Effector memory CD4-positive, alpha-beta T cell (primary cell): ENCODE data around the gene HIVEP3.

ENCODE experiments used
- DNase-seq, 3 donors: peaks; one replicate each; pipeline ENCODE4 v3.0.0-alpha.2; 2020
- H3K27ac ChIP-seq: 2 replicates; pipeline ENCODE4 v1.7.0; 2013; ENCODE audit warnings: mild to moderate bottlenecking, low read length, moderate library complexity; ENCODE audit not compliant: insufficient read depth, poor library complexity, severe bottlenecking
- H3K27me3 ChIP-seq: replicated peaks from 2 replicates; pipeline ENCODE4 v1.7.0; 2013; ENCODE audit warnings: mild to moderate bottlenecking, low read length; ENCODE audit not compliant: insufficient read depth, control insufficient read depth, poor library complexity, severe bottlenecking
- H3K36me3 ChIP-seq: 2 replicates; pipeline ENCODE4 v1.7.0; 2013; ENCODE audit warnings: mild to moderate bottlenecking, low read length, moderate library complexity; ENCODE audit not compliant: control insufficient read depth, insufficient read depth
- H3K4me1 ChIP-seq: 2 replicates; pipeline ENCODE4 v1.7.0; 2013; ENCODE audit warnings: low read length, mild to moderate bottlenecking; ENCODE audit not compliant: control insufficient read depth, insufficient read depth, poor library complexity, severe bottlenecking
- H3K4me3 ChIP-seq: 2 replicates; pipeline ENCODE4 v1.7.0; 2013; ENCODE audit warnings: low read length, low read depth, mild to moderate bottlenecking; ENCODE audit not compliant: insufficient read depth, poor library complexity, severe bottlenecking
- H3K9me3 ChIP-seq: 2 replicates; pipeline ENCODE4 v1.7.0; 2013; ENCODE audit warnings: mild to moderate bottlenecking, low read length, moderate library complexity; ENCODE audit not compliant: control insufficient read depth

Gene HIVEP3

DNA sequence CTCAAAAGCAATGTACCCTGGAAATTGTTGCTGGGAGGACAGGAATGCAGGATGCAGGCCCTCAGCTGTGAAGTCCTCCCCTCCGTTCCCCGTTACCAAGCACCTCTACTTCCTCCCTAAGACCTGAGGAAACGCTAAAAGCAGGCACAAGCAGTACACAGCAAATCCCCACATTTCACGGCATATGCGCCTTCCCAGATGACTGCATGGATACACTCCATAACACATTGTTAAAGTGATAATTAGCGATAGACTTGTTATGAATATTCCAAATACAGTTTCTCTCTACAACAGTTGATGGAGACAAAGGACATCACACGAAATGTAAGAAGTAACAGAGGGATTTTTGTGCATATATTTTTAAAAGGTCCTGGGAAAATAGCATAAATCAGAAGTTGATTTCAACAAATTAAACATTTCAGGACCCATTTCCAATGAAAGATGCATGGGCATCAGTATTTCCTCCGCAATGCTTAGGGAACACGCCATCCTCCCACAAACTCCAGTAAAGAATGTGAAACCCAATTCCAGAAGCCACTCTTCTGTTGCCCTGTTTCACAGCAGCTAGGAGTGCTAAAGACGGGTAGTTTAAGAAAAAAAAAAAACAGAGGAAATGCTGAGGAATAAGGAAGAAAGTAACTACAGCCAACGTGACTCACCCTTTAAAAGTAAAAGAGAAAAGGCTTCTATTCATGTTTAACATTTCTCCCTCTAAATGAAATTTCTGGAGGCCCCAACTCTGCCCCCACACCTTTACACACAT lies 75.5 kb downstream of the HIVEP3 start:
- DNase-seq, result no peak
- H3K36me3 ChIP-seq, result no peaks in the 10 kb centered on the region
- no peak overlapping the region for H3K4me3 ChIP-seq
- no peak overlapping the region for H3K27ac ChIP-seq
- H3K9me3 ChIP-seq, result no peaks in the 10 kb centered on the region
- H3K27me3 ChIP-seq, result no peaks in the 10 kb centered on the region
- H3K4me1 ChIP-seq, result no peaks in the 10 kb centered on the region

- no peak for DNase-seq
- H3K4me3 ChIP-seq, result no peak overlapping the region
- no peaks in the 10 kb centered on the region for H3K36me3 ChIP-seq
- H3K27me3 ChIP-seq, result no peaks in the 10 kb centered on the region
- H3K27ac ChIP-seq, result no peak overlapping the region
- no peaks in the 10 kb centered on the region for H3K9me3 ChIP-seq
- H3K4me1 ChIP-seq, result no peaks in the 10 kb centered on the region
Observed at GRCh38 chr1:41842326-41842725, 76.4 kb downstream of the HIVEP3 start.

- no peak overlapping the region for H3K27ac ChIP-seq
- no peak overlapping the region for H3K4me3 ChIP-seq
Observed at GRCh38 chr1:41840592-41841246, 78.0 kb downstream of the HIVEP3 start.

GRCh38 chr1:41838266-41838665 lies 80.5 kb downstream of the HIVEP3 start:
- Histone ChIP-seq H3K36me3 (no peaks in the 10 kb centered on the region), H3K27ac (no peak overlapping the region), H3K4me3 (no peak overlapping the region), H3K4me1 (no peaks in the 10 kb centered on the region), H3K9me3 (no peaks in the 10 kb centered on the region), H3K27me3 (no peaks in the 10 kb centered on the region)
- no peak for DNase-seq

More at GRCh38 chr1:41840592-41841246, 78.0 kb downstream of the HIVEP3 start:
- Histone ChIP-seq H3K36me3 (no peaks in the 10 kb centered on the region), H3K27me3 (no peaks in the 10 kb centered on the region), H3K9me3 (no peaks in the 10 kb centered on the region), H3K4me1 (no peaks in the 10 kb centered on the region)
- no peak for DNase-seq

GRCh38 chr1:41837691-41838090 lies 81.0 kb downstream of the HIVEP3 start:
- Histone ChIP-seq H3K4me3 (no peak overlapping the region), H3K27ac (no peak overlapping the region)

GRCh38 chr1:41835485-41835884 lies 83.2 kb downstream of the HIVEP3 start:
- Histone ChIP-seq H3K4me3 (no peak overlapping the region), H3K4me1 (no peaks in the 10 kb centered on the region), H3K27ac (no peak overlapping the region), H3K27me3 (no peaks in the 10 kb centered on the region), H3K9me3 (no peaks in the 10 kb centered on the region), H3K36me3 (no peaks in the 10 kb centered on the region)
- no peak for DNase-seq

More at GRCh38 chr1:41837691-41838090, 81.0 kb downstream of the HIVEP3 start:
- DNase-seq, result no peak
- no peaks in the 10 kb centered on the region for H3K27me3 ChIP-seq
- H3K36me3 ChIP-seq, result no peaks in the 10 kb centered on the region
- no peaks in the 10 kb centered on the region for H3K9me3 ChIP-seq
- no peaks in the 10 kb centered on the region for H3K4me1 ChIP-seq

DNA sequence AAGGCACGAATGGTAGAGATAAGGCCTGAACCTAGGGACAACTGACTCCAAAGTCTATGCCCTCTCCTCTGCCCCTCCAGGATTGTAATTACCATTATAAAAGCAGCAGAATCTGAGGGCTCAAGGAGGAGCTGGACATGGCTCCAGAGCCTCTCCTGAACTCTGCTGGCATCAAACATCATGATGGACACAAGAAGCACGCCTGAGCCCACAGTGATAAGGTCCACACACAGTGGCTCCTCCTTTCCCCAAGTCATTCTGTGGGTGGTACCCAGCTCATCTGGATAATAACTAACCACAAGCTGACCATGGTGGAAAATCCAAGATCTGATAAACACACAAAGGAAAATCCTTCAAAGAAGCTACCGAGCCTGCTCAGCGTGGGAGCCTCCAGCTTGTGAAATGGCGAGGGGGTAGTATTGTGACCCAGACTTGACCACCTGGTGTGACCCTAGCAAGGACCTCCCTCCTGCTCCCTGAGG lies 85.2 kb downstream of the HIVEP3 start:
- DNase-seq, result no peak
- Histone ChIP-seq H3K9me3 (no peaks in the 10 kb centered on the region), H3K4me1 (no peaks in the 10 kb centered on the region), H3K4me3 (no peak overlapping the region), H3K27me3 (no peaks in the 10 kb centered on the region), H3K36me3 (no peaks in the 10 kb centered on the region), H3K27ac (no peak overlapping the region)

DNA sequence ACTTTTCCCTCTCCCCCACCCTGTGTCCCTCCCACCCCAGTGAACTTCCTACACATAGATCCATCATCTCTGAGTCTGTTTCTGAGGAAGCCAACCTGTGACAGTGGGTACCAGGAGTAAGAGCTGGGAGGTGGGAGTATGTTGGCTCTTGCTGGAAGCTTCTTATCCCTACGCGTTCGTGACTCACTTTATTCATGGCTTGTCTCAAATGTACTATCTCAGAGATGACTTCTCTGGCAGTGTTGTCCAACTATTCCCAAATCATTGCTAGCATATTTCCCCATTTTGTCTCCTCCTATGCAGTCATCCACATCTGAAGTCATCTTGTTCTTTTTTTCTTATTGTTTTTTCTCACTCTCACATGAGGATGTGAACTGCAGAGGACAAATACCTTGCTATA lies 88.0 kb downstream of the HIVEP3 start:
- Histone ChIP-seq H3K27me3 (no peaks in the 10 kb centered on the region), H3K9me3 (no peaks in the 10 kb centered on the region), H3K4me3 (no peak overlapping the region), H3K4me1 (no peaks in the 10 kb centered on the region), H3K27ac (no peak overlapping the region), H3K36me3 (no peaks in the 10 kb centered on the region)
- no peak for DNase-seq

- Histone ChIP-seq H3K9me3 (no peaks in the 10 kb centered on the region), H3K27me3 (no peaks in the 10 kb centered on the region), H3K4me3 (no peak overlapping the region), H3K4me1 (no peaks in the 10 kb centered on the region), H3K27ac (no peak overlapping the region), H3K36me3 (no peaks in the 10 kb centered on the region)
- DNase-seq, result no peak
Observed at GRCh38 chr1:41827991-41828570, 90.6 kb downstream of the HIVEP3 start.

- Histone ChIP-seq H3K4me1 (no peaks in the 10 kb centered on the region), H3K9me3 (no peaks in the 10 kb centered on the region)
- DNase-seq, result no peak
Observed at GRCh38 chr1:41823471-41823870, 95.3 kb downstream of the HIVEP3 start.

More at GRCh38 chr1:41823471-41823870, 95.3 kb downstream of the HIVEP3 start:
- H3K4me3 ChIP-seq, result no peak overlapping the region
- H3K36me3 ChIP-seq, result no peaks in the 10 kb centered on the region
- H3K27ac ChIP-seq, result no peak overlapping the region
- H3K27me3 ChIP-seq, result no peaks in the 10 kb centered on the region
